ENCODE results near the gene ISLR.

The ISLR gene

GRCh38 chr15:74174219-74174957 is 878 bp downstream of the ISLR start:
- no peak for DNase-seq

- DNase-seq, result no peak
Measured at GRCh38 chr15:74174958-74175253, 1.4 kb downstream of the ISLR start.

GRCh38 chr15:74175271-74176191 is 2.0 kb downstream of the ISLR start:
- DNase-seq, result no peak

GRCh38 chr15:74176262-74177214 is 3.0 kb downstream of the ISLR start:
- DNase-seq, result no peak

- DNase-seq, result no peak
Measured at GRCh38 chr15:74178326-74179100, 5.0 kb downstream of the ISLR start.

- no peak for DNase-seq
Measured at GRCh38 chr15:74179101-74179841, 5.8 kb downstream of the ISLR start.

- DNase-seq, result no peak
Measured at GRCh38 chr15:74179983-74180880, 6.7 kb downstream of the ISLR start.

GRCh38 chr15:74180881-74181602 is 7.5 kb downstream of the ISLR start:
- DNase-seq, result no peak

- DNase-seq, result no peak
Measured at GRCh38 chr15:74182131-74182530, 8.6 kb downstream of the ISLR start.

GRCh38 chr15:74184582-74185091 is 11.1 kb downstream of the ISLR start:
- DNase-seq, result no peak

GRCh38 chr15:74185710-74186348 is 12.3 kb downstream of the ISLR start:
- DNase-seq, result no peak

GRCh38 chr15:74188216-74188615 is 14.7 kb downstream of the ISLR start:
- DNase-seq, result no peak

GRCh38 chr15:74191798-74192197 is 18.3 kb downstream of the ISLR start:
- DNase-seq, result no peak

- DNase-seq, result no peak
Measured at GRCh38 chr15:74192751-74193150, 19.2 kb downstream of the ISLR start.

GRCh38 chr15:74193299-74193718 is 19.8 kb downstream of the ISLR start:
- no peak for DNase-seq

- DNase-seq, result no peak
Measured at GRCh38 chr15:74193905-74194304, 20.4 kb downstream of the ISLR start.

- DNase-seq, result no peak
Measured at GRCh38 chr15:74194572-74195559, 21.4 kb downstream of the ISLR start.

GRCh38 chr15:74196175-74196574 is 22.7 kb downstream of the ISLR start:
- DNase-seq, result no peak
